Neuronal stem cell (in vitro differentiated cells): Measurements from ENCODE around the gene PLLP.

Experiments
- DNase-seq: peaks from one replicate; pipeline ENCODE4 v3.0.0-alpha.2; 2013; ENCODE audit warnings: low spot score
- H2AFZ ChIP-seq: one replicate; pipeline ENCODE4 v1.6.1; 2013; ENCODE audit warnings: mild to moderate bottlenecking, low read length, inconsistent platforms
- H2AK5ac ChIP-seq: 2 replicates; pipeline ENCODE4 v1.6.1; 2013; ENCODE audit warnings: low read depth, mild to moderate bottlenecking, inconsistent platforms, low read length, moderate library complexity, mixed read lengths
- H2BK120ac ChIP-seq: 2 replicates; pipeline ENCODE4 v1.6.1; 2013; ENCODE audit warnings: low read depth, mild to moderate bottlenecking, inconsistent platforms, low read length, moderate library complexity, mixed read lengths
- H2BK12ac ChIP-seq: one replicate; pipeline ENCODE4 v1.6.1; 2013; ENCODE audit warnings: low read length, inconsistent platforms
- H2BK15ac ChIP-seq: 2 replicates; pipeline ENCODE4 v1.6.1; 2013; ENCODE audit warnings: mild to moderate bottlenecking, low read length, inconsistent platforms, mixed read lengths
- H2BK5ac ChIP-seq: one replicate; pipeline ENCODE4 v1.6.1; 2013; ENCODE audit warnings: inconsistent platforms, mild to moderate bottlenecking, low read length, moderate library complexity
- H3K14ac ChIP-seq: one replicate; pipeline ENCODE4 v1.6.1; 2013; ENCODE audit warnings: low read length, inconsistent platforms
- H3K18ac ChIP-seq: 2 replicates; pipeline ENCODE4 v1.6.1; 2013; ENCODE audit warnings: low read length, inconsistent platforms
- H3K23ac ChIP-seq: 2 replicates; pipeline ENCODE4 v1.6.1; 2013; ENCODE audit warnings: low read depth, mild to moderate bottlenecking, mixed read lengths, low read length, inconsistent platforms; ENCODE audit not compliant: poor library complexity
- H3K27ac ChIP-seq: replicated peaks from 3 replicates; pipeline ENCODE4 v1.5.1; 2013; ENCODE audit warnings: low read length, inconsistent platforms
- H3K27me3 ChIP-seq, 3 experiments: 2 replicates each; pipeline ENCODE4 v1.6.1; 2013; ENCODE audit warnings: low read length in 3 of 3, mild to moderate bottlenecking in 2 of 3, inconsistent platforms in 1 of 3, low read depth in 1 of 3, mixed read lengths in 1 of 3, moderate library complexity in 1 of 3; ENCODE audit not compliant: control insufficient read depth in 3 of 3, insufficient read depth in 3 of 3
- H3K36me3 ChIP-seq, 2 donors: replicated peaks in 1 of 2; 2 replicates each; pipeline ENCODE4 v1.6.1; 2013; ENCODE audit warnings: low read length in 2 of 2; ENCODE audit not compliant: control insufficient read depth in 2 of 2, insufficient read depth in 2 of 2
- H3K4ac ChIP-seq: 2 replicates; pipeline ENCODE4 v1.6.1; 2013; ENCODE audit warnings: inconsistent platforms, mild to moderate bottlenecking, low read length, moderate library complexity
- H3K4me1 ChIP-seq, 2 donors: 1 replicate in 1 of 2; 2 replicates in 1 of 2; pipeline ENCODE4 v1.6.1; 2013; ENCODE audit warnings: low read length in 2 of 2, low read depth in 1 of 2; ENCODE audit not compliant: control insufficient read depth in 2 of 2, insufficient read depth in 1 of 2
- H3K4me2 ChIP-seq: one replicate; pipeline ENCODE4 v1.6.1; 2013; ENCODE audit warnings: mild to moderate bottlenecking, low read length, inconsistent platforms; ENCODE audit not compliant: insufficient read depth, poor library complexity, severe bottlenecking
- H3K4me3 ChIP-seq, 2 donors: 2 replicates each; pipeline ENCODE4 v1.5.1; 2013; ENCODE audit warnings: low read length in 2 of 2, mild to moderate bottlenecking in 2 of 2, inconsistent platforms in 1 of 2, moderate library complexity in 1 of 2
- H3K79me1 ChIP-seq: one replicate; pipeline ENCODE4 v1.6.1; 2013; ENCODE audit warnings: low read depth, mild to moderate bottlenecking, inconsistent platforms, low read length, moderate library complexity
- H3K9ac ChIP-seq: one replicate; pipeline ENCODE4 v1.6.1; 2013; ENCODE audit warnings: mild to moderate bottlenecking, low read depth, low read length, inconsistent platforms; ENCODE audit not compliant: poor library complexity
- H3K9me3 ChIP-seq, 2 donors: replicated peaks in 1 of 2; 2 replicates each; pipeline versions ENCODE3 to v1.6.1; 2013; ENCODE audit warnings: low read length in 2 of 2, mild to moderate bottlenecking in 2 of 2, inconsistent platforms in 1 of 2, low read depth in 1 of 2, mixed read lengths in 1 of 2, moderate library complexity in 1 of 2; ENCODE audit not compliant: control insufficient read depth in 2 of 2, insufficient read depth in 1 of 2
- H4K8ac ChIP-seq: one replicate; pipeline ENCODE4 v1.6.1; 2013; ENCODE audit warnings: low read depth, mild to moderate bottlenecking, inconsistent platforms, low read length, moderate library complexity
- H4K91ac ChIP-seq: one replicate; pipeline ENCODE4 v1.6.1; 2013; ENCODE audit warnings: low read length, low read depth, mild to moderate bottlenecking, inconsistent platforms; ENCODE audit not compliant: poor library complexity
- WGBS, 2 donors: extraction: QIAGEN DNeasy Blood & Tissue Kit; methylation state at CpG; one replicate each; pipeline ENCODE4 v1.1.7; 2013; ENCODE audit warnings: missing lambda C conversion rate in 2 of 2, mixed read lengths in 1 of 2; ENCODE audit not compliant: insufficient read length in 2 of 2, insufficient replicate concordance in 1 of 2; ENCODE audit errors: extremely low coverage in 2 of 2; 5-methylcytosine and 5-hydroxymethylcytosine counted together

The PLLP gene

GRCh38 chr16:57283214-57283958 is 1.1 kb downstream of the PLLP start:
- no peak for DNase-seq
- peak overlapping the region; percentile 55 for H2BK120ac ChIP-seq
- no peak overlapping the region for H4K91ac ChIP-seq
- H3K4me2 ChIP-seq: peak overlapping the region; percentile 95
- H3K4me3 ChIP-seq: peak overlapping the region in 1 of 2 donors; percentile 83
- no peak overlapping the region for H3K23ac ChIP-seq
- no peak overlapping the region for H3K9ac ChIP-seq
- H3K27ac ChIP-seq: no peak overlapping the region
- H3K27me3 ChIP-seq: peaks cover 12 to 56% (median 28%) of the 10 kb centered on the region in 3 experiments
- WGBS, 2 donors: no CpG with 5 or more reads among the region's 24 CpGs
- no peak overlapping the region for H3K4ac ChIP-seq
- no peak overlapping the region for H3K18ac ChIP-seq
- H2BK5ac ChIP-seq: peak overlapping the region; percentile 32
- H4K8ac ChIP-seq: no peak overlapping the region
- peaks cover 0 to 4% of the 10 kb centered on the region in 2 donors for H3K4me1 ChIP-seq
- no peak overlapping the region for H2AFZ ChIP-seq
- H3K79me1 ChIP-seq: no peaks in the 10 kb centered on the region
- peak overlapping the region; percentile 65 for H3K14ac ChIP-seq
- no peak overlapping the region for H2BK15ac ChIP-seq
- H3K9me3 ChIP-seq: peaks cover 0 to 2% of the 10 kb centered on the region in 2 donors
- H3K36me3 ChIP-seq: no peaks in the 10 kb centered on the region
- H2BK12ac ChIP-seq: no peak overlapping the region
- H2AK5ac ChIP-seq: peak overlapping the region; percentile 72

- no peak overlapping the region for H2BK15ac ChIP-seq
- no peak overlapping the region for H3K9ac ChIP-seq
- peaks cover 0 to 2% of the 10 kb centered on the region in 2 donors for H3K9me3 ChIP-seq
- H3K23ac ChIP-seq: no peak overlapping the region
- H3K18ac ChIP-seq: no peak overlapping the region
- no peak overlapping the region for H2BK120ac ChIP-seq
- no peak overlapping the region for H4K8ac ChIP-seq
- no peaks in the 10 kb centered on the region for H3K36me3 ChIP-seq
- H2AK5ac ChIP-seq: no peak overlapping the region
- peaks cover 0 to 4% of the 10 kb centered on the region in 2 donors for H3K4me1 ChIP-seq
- H3K27me3 ChIP-seq: peaks cover 12 to 56% (median 28%) of the 10 kb centered on the region in 3 experiments
- H4K91ac ChIP-seq: no peak overlapping the region
- WGBS, 2 donors: no CpG with 5 or more reads among the region's 8 CpGs
- no peak overlapping the region for H3K4ac ChIP-seq
- no peak overlapping the region for H2BK12ac ChIP-seq
- no peak overlapping the region for H2BK5ac ChIP-seq
- H3K4me2 ChIP-seq: no peak overlapping the region
- no peak overlapping the region for H2AFZ ChIP-seq
- no peak overlapping the region for H3K14ac ChIP-seq
- no peak overlapping the region for H3K27ac ChIP-seq
- H3K4me3 ChIP-seq: no peak overlapping the region
- no peak for DNase-seq
- H3K79me1 ChIP-seq: no peaks in the 10 kb centered on the region
Observed at GRCh38 chr16:57282510-57283213, 1.8 kb downstream of the PLLP start.

GRCh38 chr16:57281791-57282190 is 2.7 kb downstream of the PLLP start:
- no peak overlapping the region for H3K9ac ChIP-seq
- H3K79me1 ChIP-seq: no peaks in the 10 kb centered on the region
- H2AFZ ChIP-seq: no peak overlapping the region
- no peak overlapping the region for H4K91ac ChIP-seq
- no peaks in the 10 kb centered on the region for H3K36me3 ChIP-seq
- DNase-seq: no peak
- no peak overlapping the region for H2AK5ac ChIP-seq
- peaks cover 3 to 4% of the 10 kb centered on the region in 2 donors for H3K4me1 ChIP-seq
- no peak overlapping the region for H2BK120ac ChIP-seq
- no peak overlapping the region for H3K4ac ChIP-seq
- no peak overlapping the region for H2BK12ac ChIP-seq
- H3K23ac ChIP-seq: no peak overlapping the region
- no peak overlapping the region for H3K18ac ChIP-seq
- H4K8ac ChIP-seq: no peak overlapping the region
- H2BK5ac ChIP-seq: no peak overlapping the region
- H3K27ac ChIP-seq: no peak overlapping the region
- H3K27me3 ChIP-seq: peaks cover 12 to 56% (median 28%) of the 10 kb centered on the region in 3 experiments
- no CpG with 5 or more reads among the region's 3 CpGs for WGBS, 2 donors
- no peak overlapping the region for H3K4me2 ChIP-seq
- H2BK15ac ChIP-seq: peak overlapping the region; percentile 5
- peaks cover 0 to 2% of the 10 kb centered on the region in 2 donors for H3K9me3 ChIP-seq
- H3K14ac ChIP-seq: no peak overlapping the region
- no peak overlapping the region for H3K4me3 ChIP-seq
